ENCODE data around the gene TNFAIP8L1.
A peak's percentile ranks its signal among the peaks of the same experiment; 100 is the strongest.

GRCh38 chr19:4656102-4656501 is 16.8 kb downstream of the TNFAIP8L1 start:
- TF ChIP-seq POLR2AphosphoS5 (IDR thresholded peaks at IDR 0.05; ENCODE audit: low read depth, low read length) (0 out of 2 replicates have a peak, but pooled peaks have one; percentile 21), POLR2A (IDR thresholded peaks at IDR 0.05; ENCODE audit: low read depth, low read length) (no peak), TAF1 (IDR thresholded peaks at IDR 0.05; ENCODE audit: low read depth, low read length) (no peak), SPI1 (IDR thresholded peaks at IDR 0.05; ENCODE audit: low read depth, low read length) (no peak), PAX5 (IDR thresholded peaks at IDR 0.05; ENCODE audit: insufficient read depth, low read length, severe bottlenecking) (no peak), POU2F2 (IDR thresholded peaks at IDR 0.05; ENCODE audit: low read depth, low read length) (no peak)
